HG03139 (cell line): ENCODE results near the gene HHIP.
A peak's percentile ranks its signal among the peaks of the same experiment; 100 is the strongest.

ENCODE experiments used
- ATAC-seq: cut with Tn5 transposase; IDR thresholded peaks from one replicate; pipeline ENCODE4 v1.9.1; 2021; ENCODE audit not compliant: unreplicated experiment

HHIP gene

DNA sequence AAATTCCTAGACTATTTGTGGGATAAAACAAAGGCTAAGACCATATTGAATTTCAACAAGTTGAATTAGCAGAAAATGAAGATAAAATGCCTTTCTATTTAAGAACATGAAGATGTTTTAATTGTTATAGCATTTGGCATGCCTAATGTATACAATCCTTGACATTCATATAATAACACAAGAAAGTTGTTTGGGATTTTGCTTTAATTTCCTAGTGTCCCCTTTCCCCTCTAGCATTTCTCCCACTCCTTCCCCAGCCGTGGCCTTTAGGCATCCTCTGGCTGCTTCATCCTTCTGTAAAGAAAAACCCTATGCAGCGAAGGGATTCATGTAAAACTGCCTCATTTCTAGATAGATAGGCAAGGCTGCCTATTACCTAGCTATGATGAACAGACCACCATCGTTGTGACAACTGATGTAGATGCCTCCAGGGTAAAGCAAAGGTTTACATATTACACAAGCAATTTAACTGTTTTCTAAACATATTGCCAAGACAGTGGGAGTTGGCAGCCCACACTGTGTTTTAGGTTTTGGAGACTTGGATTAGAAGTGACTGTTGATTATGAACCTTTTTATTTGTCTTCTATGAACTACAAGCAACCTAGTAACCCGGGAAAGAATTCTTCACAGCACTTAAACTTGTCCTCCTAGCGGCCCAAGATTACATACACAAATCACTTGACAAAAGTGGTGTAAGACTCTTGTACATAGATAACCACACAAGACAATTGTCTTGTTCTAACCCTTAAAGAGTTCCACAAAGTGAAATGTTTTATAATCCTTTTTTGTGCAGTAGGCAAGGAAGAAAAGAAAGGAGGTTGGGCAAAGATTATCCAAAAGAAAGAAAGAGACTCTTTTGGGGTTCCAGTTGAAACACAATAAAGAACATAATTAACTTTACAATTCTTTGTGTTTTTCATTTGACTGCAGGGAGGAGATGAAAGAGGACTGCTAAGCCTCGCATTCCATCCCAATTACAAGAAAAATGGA is 59.9 kb downstream of the HHIP start:
- no peak for ATAC-seq

- no peak for ATAC-seq
Measured at GRCh38 chr4:144709159-144709558, 63.2 kb downstream of the HHIP start.

DNA sequence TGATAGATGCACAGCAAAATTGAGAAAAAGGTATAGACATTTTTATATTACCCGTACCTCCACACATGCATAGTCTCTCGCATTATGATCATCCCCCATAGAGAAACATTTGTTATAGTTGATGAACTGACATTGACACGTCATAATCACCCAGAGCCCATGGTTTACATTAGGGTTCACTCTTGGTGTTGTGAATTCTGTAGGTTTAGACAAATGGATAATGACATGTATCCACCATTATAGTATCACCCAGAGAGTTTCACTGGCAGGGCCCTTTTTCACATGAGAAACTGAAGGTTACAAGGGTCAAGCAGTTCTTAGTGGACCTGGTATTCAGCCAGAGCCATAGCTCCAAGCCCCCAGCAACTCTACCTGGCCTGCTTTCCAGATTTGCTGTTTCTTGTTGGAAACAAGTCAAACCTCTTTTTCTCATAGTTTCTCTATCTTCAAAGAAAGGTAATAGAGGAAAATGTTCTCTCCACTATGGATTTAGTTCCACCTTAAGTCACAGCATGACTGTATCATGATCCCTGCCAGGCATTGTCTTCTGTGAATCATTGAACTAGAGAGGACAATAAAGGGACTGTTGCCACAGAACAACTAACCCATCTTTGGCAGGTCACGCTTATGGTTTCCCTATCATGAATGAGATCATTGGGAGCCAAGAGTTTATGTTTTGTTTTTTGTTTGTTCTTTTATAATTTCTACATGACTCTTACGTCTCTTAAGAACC is 64.0 kb downstream of the HHIP start:
- no peak for ATAC-seq

- ATAC-seq, result no peak
Measured at GRCh38 chr4:144710526-144710912, 64.6 kb downstream of the HHIP start.

- ATAC-seq, result no peak
Measured at GRCh38 chr4:144711700-144712456, 65.9 kb downstream of the HHIP start.

DNA sequence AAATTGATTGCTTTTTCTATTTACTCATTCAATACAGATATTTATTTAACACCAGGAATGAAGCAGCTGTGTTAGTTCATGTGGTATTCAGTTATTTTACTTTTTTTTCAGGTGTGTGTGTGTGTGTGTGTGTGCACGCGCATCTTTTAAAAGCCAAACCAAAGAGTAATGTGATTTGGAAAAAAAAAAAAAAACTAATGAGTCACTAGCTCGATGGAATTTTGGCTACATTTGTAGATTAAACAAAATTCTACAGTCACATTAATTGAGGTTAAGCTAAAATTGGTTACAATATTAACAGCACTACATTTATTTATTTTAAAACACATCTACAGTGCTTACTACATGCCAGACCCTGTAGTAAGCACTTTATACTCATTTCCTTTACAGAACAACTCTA is 66.8 kb downstream of the HHIP start:
- no peak for ATAC-seq

- no peak for ATAC-seq
Measured at GRCh38 chr4:144714166-144714565, 68.2 kb downstream of the HHIP start.

DNA sequence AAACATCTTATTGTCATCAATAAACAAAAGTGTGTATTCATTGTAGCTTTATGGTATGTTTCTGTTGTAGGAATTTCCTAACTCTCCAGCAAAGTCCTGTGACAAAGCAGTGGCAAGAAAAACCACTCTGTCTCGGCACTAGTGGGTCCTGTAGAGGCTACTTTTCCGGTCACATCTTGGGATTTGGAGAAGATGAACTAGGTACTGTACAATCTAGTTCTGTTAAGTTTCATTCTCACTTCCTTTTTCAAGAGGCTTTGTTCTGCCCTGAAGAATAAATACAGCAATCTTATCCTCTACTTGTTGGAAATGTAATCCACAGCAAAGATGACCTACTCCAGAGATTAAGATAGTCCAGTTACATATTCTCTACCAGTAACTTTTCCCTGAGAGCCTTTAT is 69.3 kb downstream of the HHIP start:
- peak; percentile 68 for ATAC-seq

GRCh38 chr4:144716778-144717177 is 70.8 kb downstream of the HHIP start:
- no peak for ATAC-seq

GRCh38 chr4:144718958-144719512 is 73.1 kb downstream of the HHIP start:
- ATAC-seq, result no peak

GRCh38 chr4:144720491-144720890 is 74.5 kb downstream of the HHIP start:
- no peak for ATAC-seq

DNA sequence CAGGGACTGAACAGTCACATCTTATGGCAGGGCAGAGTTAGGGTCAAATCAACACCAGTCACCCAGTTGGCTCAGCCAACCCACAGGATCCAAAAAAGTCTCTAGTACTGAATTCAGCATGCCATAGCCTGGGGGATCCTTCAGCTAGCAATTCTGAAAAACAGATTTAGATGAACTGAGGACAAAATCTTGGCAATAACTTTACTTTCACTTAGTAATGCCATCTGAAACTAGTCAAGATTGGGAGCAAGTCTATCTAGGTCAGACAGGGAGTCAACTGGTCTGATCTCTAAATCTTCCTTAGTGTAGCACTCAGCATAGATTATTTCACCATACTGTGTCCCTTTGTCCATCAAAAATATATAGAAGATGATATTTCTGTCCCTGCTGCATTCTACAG is 76.0 kb downstream of the HHIP start:
- no peak for ATAC-seq

GRCh38 chr4:144723471-144723870 is 77.5 kb downstream of the HHIP start:
- no peak for ATAC-seq

DNA sequence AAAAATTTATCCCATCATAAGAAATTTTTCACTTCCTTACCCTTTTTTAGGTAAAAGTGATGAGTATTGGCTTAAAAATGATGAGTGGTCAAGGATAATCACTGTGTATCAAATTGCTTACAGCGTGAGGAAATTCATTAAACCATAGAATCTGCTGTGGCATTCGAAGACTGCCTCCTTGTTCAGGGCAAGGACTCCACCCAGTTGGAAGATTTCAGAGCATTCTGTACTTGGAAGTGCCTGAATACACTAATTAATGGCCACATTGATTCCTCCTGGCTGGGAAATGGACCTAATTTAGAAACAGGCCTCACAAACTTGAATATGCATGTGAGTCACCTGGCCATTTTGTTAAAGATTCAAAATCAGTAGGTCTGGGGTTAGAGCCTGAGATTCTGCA is 83.2 kb downstream of the HHIP start:
- no peak for ATAC-seq

DNA sequence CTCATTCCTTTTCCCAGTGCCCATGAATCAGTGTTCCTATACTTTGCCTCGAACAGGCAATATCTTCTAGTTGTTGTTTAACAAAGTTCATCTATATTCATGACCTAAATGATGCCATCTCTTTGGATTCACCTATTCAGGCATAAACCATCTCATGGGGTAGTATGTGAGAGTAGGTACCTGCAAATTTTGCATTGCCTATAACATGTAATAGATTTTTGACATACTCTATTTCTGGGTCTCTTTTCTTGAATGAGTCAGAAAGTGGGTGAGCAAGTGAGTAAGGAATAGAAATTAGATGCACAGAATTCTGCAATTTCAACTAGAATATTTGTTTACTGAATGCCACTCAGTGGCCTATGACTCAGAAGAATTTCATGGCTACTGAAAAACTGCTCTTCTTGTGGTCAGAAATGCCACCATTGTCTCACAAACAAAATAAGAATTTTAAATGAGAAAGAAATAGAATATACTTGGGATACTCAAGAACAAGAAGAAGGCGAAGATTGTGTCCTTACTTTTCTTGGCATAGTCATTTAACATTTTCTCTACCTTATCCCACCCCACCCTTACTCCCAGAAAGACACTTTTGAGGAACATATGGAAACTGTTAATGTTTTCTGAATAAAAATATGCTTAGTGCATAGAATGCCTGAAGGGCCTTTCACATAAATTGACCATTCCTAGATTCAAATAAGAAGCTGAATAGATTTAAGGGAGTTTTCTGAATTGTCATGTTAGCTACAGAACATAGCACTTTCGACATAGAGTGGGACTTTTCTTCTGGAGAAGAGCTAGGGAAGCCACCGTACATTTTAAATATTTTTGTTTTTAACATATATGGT is 86.8 kb downstream of the HHIP start:
- ATAC-seq, result no peak

- no peak for ATAC-seq
Measured at GRCh38 chr4:144733566-144733965, 87.6 kb downstream of the HHIP start.

- ATAC-seq, result no peak
Measured at GRCh38 chr4:144734522-144734921, 88.6 kb downstream of the HHIP start.

DNA sequence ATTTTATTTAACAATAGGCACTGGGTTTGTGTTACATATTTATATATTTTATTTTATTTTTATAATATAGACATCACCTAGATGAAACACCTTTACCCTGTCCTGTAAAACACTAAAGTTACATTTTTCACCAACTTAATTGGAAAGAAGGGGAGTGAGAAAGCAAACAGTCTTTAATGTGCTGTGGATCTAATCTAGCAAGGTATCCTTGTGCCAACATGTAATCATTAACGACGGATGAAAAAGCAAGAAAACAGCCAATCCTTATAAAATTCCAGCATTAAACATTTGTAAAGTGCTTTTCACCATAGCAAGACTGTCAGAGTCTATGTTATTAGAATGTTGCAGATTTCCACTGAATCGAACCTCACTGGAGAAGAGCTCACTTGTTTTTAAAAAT is 92.7 kb downstream of the HHIP start:
- ATAC-seq, result no peak

DNA sequence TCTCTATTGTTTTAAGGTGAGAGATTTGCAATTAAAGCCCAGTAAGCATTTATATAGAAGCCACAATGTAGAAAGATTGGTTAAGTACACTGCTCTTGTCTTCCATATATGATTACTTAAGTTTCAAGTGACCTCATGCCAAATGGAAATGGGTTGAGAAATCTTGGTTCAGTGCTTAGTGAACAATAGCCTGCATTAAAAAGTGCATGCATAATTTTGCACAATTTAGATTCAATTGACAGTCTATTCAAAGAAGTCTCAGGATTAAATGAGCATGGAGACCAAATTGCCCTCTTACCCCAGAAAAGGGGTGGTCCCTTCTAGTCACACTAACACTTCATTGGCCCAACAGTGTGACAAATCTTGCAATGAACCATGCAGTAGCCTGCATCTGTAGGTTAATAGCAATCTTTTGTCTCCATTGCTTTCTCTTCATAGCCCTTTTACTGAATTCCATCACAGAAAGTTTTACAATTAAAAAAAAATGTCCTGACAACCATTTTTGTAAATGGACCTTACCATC is 93.6 kb downstream of the HHIP start:
- ATAC-seq, result no peak

GRCh38 chr4:144740316-144740715 is 94.4 kb downstream of the HHIP start:
- ATAC-seq, result no peak
